HepG2 (cell line): Measurements from ENCODE around the gene TBC1D14. TPM values are rescaled to one million over a fixed set of nuclear protein-coding genes. Genes with fewer than 3 reads are reported as not detected.
A peak's percentile ranks its signal among the peaks of the same experiment; 100 is the strongest.

ENCODE experiments used
- CAMTA2 ChIP-seq: sonication (generic); formaldehyde crosslinking; IDR thresholded peaks from 2 replicates; pipeline ENCODE4 v1.4.0; 2020; ENCODE audit warnings: mild to moderate bottlenecking, missing genetic modification reagents, borderline replicate concordance
- CCAR2 ChIP-seq: fragments of 200-400 bp; formaldehyde crosslinking; optimal IDR thresholded peaks from 2 replicates; pipeline ENCODE3; 2018; ENCODE audit warnings: low read depth, mild to moderate bottlenecking, low read length, moderate library complexity
- FOXJ3 ChIP-seq: sonication (generic); formaldehyde crosslinking; IDR thresholded peaks from 2 replicates; pipeline ENCODE4 v1.4.0; 2020; ENCODE audit warnings: missing genetic modification reagents, mild to moderate bottlenecking, borderline replicate concordance
- GPBP1L1 ChIP-seq: sonication (generic); formaldehyde crosslinking; IDR thresholded peaks from 2 replicates; pipeline ENCODE4 v1.5.0; 2020; ENCODE audit warnings: mild to moderate bottlenecking, missing genetic modification reagents
- KLF15 ChIP-seq: sonication (generic); formaldehyde crosslinking; IDR thresholded peaks from 2 replicates; pipeline ENCODE4 v1.8.1; 2023; ENCODE audit warnings: borderline replicate concordance, mild to moderate bottlenecking, inconsistent platforms, missing genetic modification reagents, mixed read lengths
- MXD4 ChIP-seq: IDR thresholded peaks from 2 replicates; pipeline ENCODE4 v1.6.1; 2016; ENCODE audit warnings: mild to moderate bottlenecking, missing biosample characterization, missing genetic modification reagents
- PHB2 ChIP-seq: fragments of 450-650 bp; IDR thresholded peaks from 2 replicates; pipeline ENCODE4 v1.6.1; 2018; ENCODE audit not compliant: partially characterized antibody
- PPARG ChIP-seq: conservative IDR thresholded peaks from 2 replicates; pipeline ENCODE4 v1.6.1; 2016; ENCODE audit warnings: missing biosample characterization, missing genetic modification reagents
- RNF219 ChIP-seq: sonication (generic); formaldehyde crosslinking; IDR thresholded peaks from 2 replicates; pipeline ENCODE4 v1.5.0; 2020; ENCODE audit warnings: mild to moderate bottlenecking, missing genetic modification reagents
- SPEN ChIP-seq: sonication (generic); formaldehyde crosslinking; IDR thresholded peaks from 2 replicates; pipeline ENCODE4 v1.5.1; 2020; ENCODE audit warnings: low read depth, mild to moderate bottlenecking, missing genetic modification reagents
- ZBTB34 ChIP-seq: sonication (generic); formaldehyde crosslinking; IDR thresholded peaks from 2 replicates; pipeline ENCODE4 v1.8.0; 2022; ENCODE audit warnings: mild to moderate bottlenecking, missing genetic modification reagents
- ZFP36L2 ChIP-seq: sonication (generic); formaldehyde crosslinking; IDR thresholded peaks from 2 replicates; pipeline ENCODE4 v1.4.0; 2020; ENCODE audit warnings: missing genetic modification reagents
- ZMAT5 ChIP-seq: sonication (generic); formaldehyde crosslinking; IDR thresholded peaks from 2 replicates; pipeline ENCODE4 v1.5.0; 2020; ENCODE audit warnings: mild to moderate bottlenecking, low read depth, missing genetic modification reagents, borderline replicate concordance
- ZNF260 ChIP-seq: sonication (generic); formaldehyde crosslinking; IDR thresholded peaks from 2 replicates; pipeline ENCODE4 v1.4.0; 2020; ENCODE audit warnings: missing genetic modification reagents, low read depth, mild to moderate bottlenecking, borderline replicate concordance
- ZNF3 ChIP-seq: IDR thresholded peaks from 2 replicates; pipeline ENCODE4 v1.7.0; 2017; ENCODE audit warnings: inconsistent platforms
- ZNF382 ChIP-seq: sonication (generic); formaldehyde crosslinking; IDR thresholded peaks from 2 replicates; pipeline ENCODE4 v1.5.0; 2020; ENCODE audit warnings: missing genetic modification reagents, mild to moderate bottlenecking, borderline replicate concordance
- ZNF44 ChIP-seq: sonication (generic); formaldehyde crosslinking; IDR thresholded peaks from 2 replicates; pipeline ENCODE4 v1.5.1; 2020; ENCODE audit warnings: mild to moderate bottlenecking, missing genetic modification reagents
- ZNF619 ChIP-seq: sonication (generic); formaldehyde crosslinking; IDR thresholded peaks from 2 replicates; pipeline ENCODE4 v1.4.0; 2020; ENCODE audit warnings: mild to moderate bottlenecking, missing genetic modification reagents
- ZNF670 ChIP-seq: sonication (generic); formaldehyde crosslinking; IDR thresholded peaks from 2 replicates; pipeline ENCODE4 v1.8.0; 2022; ENCODE audit warnings: mild to moderate bottlenecking, missing genetic modification reagents, borderline replicate concordance
- ZSCAN9 ChIP-seq: IDR thresholded peaks from 2 replicates; pipeline ENCODE4 v1.6.1; 2016; ENCODE audit warnings: borderline replicate concordance
- ZXDC ChIP-seq: sonication (generic); formaldehyde crosslinking; IDR thresholded peaks from 2 replicates; pipeline ENCODE4 v1.5.0; 2020; ENCODE audit warnings: mild to moderate bottlenecking, missing genetic modification reagents
- polyA plus RNA-seq, 8 experiments: library from polyadenylated mRNA; depleted of rRNA in 3 of 8; stranded (reverse) in 7 of 8; unstranded in 1 of 8; fragments of >200 nt; fragmentation: Illumina TruSeq in 4 of 8; extraction: Trizol in 4 of 8; gene quantifications; 2 replicates each; pipeline versions ENCODE4 v1.2.1 to v1.2.3, GENCODE V29; 2011 to 2016; ENCODE audit warnings: low read depth in 4 of 8, missing spikeins in 1 of 8, mixed read lengths in 1 of 8; ENCODE audit not compliant: insufficient read depth in 1 of 8
- total RNA-seq, 5 experiments: library from RNA; depleted of rRNA; stranded (reverse); fragments of >200 nt; fragmentation: Illumina TruSeq; extraction: Trizol; gene quantifications; 2 replicates each; pipeline ENCODE4 v1.2.3, GENCODE V29; 2016; ENCODE audit warnings: low read depth in 1 of 5

TBC1D14 gene
- total and polyA plus RNA-seq, 2 of the 13 experiments (the other 11 are each of a cell fraction or from before 2014, with no cell fraction given), result 29.5 to 46.5 TPM

- TF ChIP-seq ZXDC (CRISPR knock-in tag), result peak; percentile 28; the same call in 1 of the 2 replicates
- no peak for TF ChIP-seq CCAR2
- no peak for TF ChIP-seq ZMAT5 (CRISPR knock-in tag)
- TF ChIP-seq ZBTB34 (CRISPR knock-in tag), result peak; percentile 69; the same call in 1 of the 2 replicates
- TF ChIP-seq ZNF619 (CRISPR knock-in tag), result 0 out of 2 replicates have a peak, but pooled peaks have one; percentile 32
- no peak for TF ChIP-seq CAMTA2 (CRISPR knock-in tag)
- no peak for TF ChIP-seq ZNF382 (CRISPR knock-in tag)
- no peak for TF ChIP-seq ZNF44 (CRISPR knock-in tag)
- 0 out of 2 replicates have a peak, but pooled peaks have one; percentile 4 for TF ChIP-seq FOXJ3 (CRISPR knock-in tag)
- TF ChIP-seq KLF15, result 0 out of 2 replicates have a peak, but pooled peaks have one; percentile 42
- no peak for TF ChIP-seq PHB2
- TF ChIP-seq ZNF260, result no peak
- no peak; the same call in 1 of the 2 replicates for TF ChIP-seq MXD4 (CRISPR knock-in tag)
- TF ChIP-seq RNF219 (CRISPR knock-in tag), result no peak
- TF ChIP-seq SPEN (CRISPR knock-in tag), result 0 out of 2 replicates have a peak, but pooled peaks have one; percentile 18
- no peak for TF ChIP-seq GPBP1L1 (CRISPR knock-in tag)
- TF ChIP-seq ZFP36L2 (CRISPR knock-in tag), result no peak
- no peak for TF ChIP-seq ZNF670
- no peak for TF ChIP-seq ZSCAN9 (CRISPR knock-in tag)
- no peak for TF ChIP-seq PPARG
- no peak for TF ChIP-seq ZNF3 (CRISPR knock-in tag)
Observed at GRCh38 chr4:6986781-6987587, 77.4 kb downstream of the TBC1D14 start (continued).
